ENCODE results near the gene TMEM185A. TPM values are rescaled to one million over a fixed set of nuclear protein-coding genes. Genes with fewer than 3 reads are reported as not detected.
"Not testable (repeated sequence)": the region's sequence is repeated elsewhere in the genome, so short reads cannot be mapped to it uniquely, and the experiment has no call there.

The TMEM185A gene
- total RNA-seq, 1 donor from 2014 or later, result 17.9 TPM

GRCh38 chrX:149551245-149551938, 80.2 kb downstream of the TMEM185A start:
- DNase-seq, result not testable (repeated sequence)

DNA sequence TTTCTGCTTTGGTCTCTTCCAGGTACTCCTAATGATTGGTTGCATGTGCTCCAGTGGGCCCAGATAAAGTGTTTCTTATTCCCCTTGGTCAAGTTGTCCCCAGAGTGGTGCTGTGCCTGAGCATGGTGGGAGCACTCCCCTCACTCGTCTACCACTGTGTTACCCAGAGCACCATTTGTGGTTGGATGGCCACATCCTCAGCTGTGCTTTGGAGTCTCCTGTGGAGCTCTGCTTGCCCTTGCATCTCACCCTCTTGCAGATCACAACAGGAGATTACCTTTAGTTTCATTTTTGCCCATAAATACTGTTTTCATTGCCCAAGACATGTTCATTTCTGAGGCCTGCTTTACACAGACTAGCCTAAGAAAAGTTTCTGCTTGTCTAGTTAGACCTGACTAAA, 81.1 kb downstream of the TMEM185A start:
- not testable (repeated sequence) for DNase-seq

DNA sequence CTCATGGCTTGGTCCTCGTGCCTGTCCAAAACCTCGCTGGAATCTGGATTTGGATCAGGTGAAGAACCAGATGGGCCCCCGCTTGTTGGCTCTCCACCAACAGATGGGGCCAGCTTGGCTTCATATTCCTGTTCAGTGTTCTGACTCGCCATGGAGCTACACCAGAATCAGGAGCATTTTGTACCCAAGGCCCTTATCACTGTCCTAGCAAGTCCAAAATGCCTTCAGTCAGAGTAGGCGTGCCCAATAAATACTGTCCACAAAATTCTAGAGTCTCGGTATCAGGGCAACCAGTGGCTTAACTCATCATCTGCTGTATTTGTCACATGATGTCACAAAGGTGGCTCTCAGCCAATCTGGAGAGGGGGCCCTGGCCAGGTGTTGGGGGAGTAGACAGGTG, 81.9 kb downstream of the TMEM185A start, which contains the start of gene HSFX3:
Gene HSFX3, minus strand, starts transcription at position 224 of the 400 bp plus-strand sequence. Its CDS starts 72 bp downstream, at position 152.
- not testable (repeated sequence) for DNase-seq

DNA sequence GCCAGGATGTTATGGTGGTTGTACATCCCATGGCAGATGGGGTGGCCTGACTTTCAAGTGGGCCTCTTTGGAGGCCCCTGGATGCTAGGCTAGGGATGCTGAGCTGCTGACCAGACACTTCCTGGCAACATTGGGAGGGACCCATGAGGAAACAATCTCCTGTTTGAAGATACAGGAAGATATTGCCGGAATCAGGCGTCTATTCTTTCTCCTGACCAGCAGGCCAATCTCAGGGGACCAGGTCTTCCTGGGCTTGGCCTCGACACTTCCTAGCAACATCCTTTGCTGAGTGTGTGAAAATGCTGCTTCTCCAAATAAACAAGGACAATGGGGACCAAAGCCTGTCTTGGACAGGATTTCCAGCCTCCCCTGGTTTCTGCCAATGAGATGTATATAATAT, 83.8 kb downstream of the TMEM185A start:
- not testable (repeated sequence) for DNase-seq

DNA sequence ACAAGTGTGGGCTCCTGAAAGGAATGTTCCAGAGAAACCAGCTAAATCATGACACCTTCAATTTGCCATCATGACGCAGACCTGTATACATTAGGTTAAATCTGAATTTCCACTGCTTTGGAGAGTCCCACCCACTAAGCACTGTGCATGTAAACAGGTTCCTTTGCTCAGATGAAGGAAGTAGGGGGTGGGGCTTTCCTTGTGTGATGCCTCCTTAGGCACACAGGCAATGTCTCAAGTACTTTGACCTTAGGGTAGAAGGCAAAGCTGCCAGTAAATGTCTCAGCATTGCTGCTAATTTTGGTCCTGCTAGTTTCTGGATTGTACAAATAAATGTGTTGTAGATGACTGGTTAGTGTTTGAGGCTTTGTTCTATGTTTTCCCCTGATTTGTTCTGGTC, 84.6 kb downstream of the TMEM185A start:
- DNase-seq, result not testable (repeated sequence)

Other genes with a start within 250 kb of the TMEM185A start
- gene IDS, start 126.5 kb downstream of the TMEM185A start, total RNA-seq, result 26.4 and 36.1 TPM in 2 replicates
- 15.5 and 23.1 TPM in 2 replicates for gene EOLA1, start 90.8 kb downstream of the TMEM185A start, total RNA-seq
- not detected in 2 replicates for gene HSFX3, start 81.9 kb downstream of the TMEM185A start, total RNA-seq
- gene MAGEA9B, start 44.3 kb downstream of the TMEM185A start, total RNA-seq, result not detected in 2 replicates
- 0.37 TPM in 1 of 2 replicates, not detected in the other for gene HSFX2, start 36.5 kb downstream of the TMEM185A start, total RNA-seq
- gene MAGEA11, start 80.3 kb upstream of the TMEM185A start, total RNA-seq, result not detected in 2 replicates
- gene HSFX1, start 142.3 kb upstream of the TMEM185A start, total RNA-seq, result 0.47 and 1.2 TPM in 2 replicates
- not detected in 2 replicates for gene MAGEA9, start 150.1 kb upstream of the TMEM185A start, total RNA-seq
- not detected in 2 replicates for gene MAGEA8, start 249.4 kb upstream of the TMEM185A start, total RNA-seq

All from dermis blood vessel endothelial cell (primary cell).